SU-DHL-6 (cell line): ENCODE measurements around the gene PSMB1.
"Not testable (repeated sequence)": the region's sequence is repeated elsewhere in the genome, so short reads cannot be mapped to it uniquely, and the experiment has no call there.

Source experiments
- H2AFZ ChIP-seq: fragments of 200-600 bp; sonication (generic); 2 replicates; pipeline ENCODE4 v1.6.1; 2014; ENCODE audit warnings: low read depth, mild to moderate bottlenecking, moderate library complexity, mixed read lengths, antibody characterized with exemption, low read length; ENCODE audit not compliant: severe bottlenecking
- H3F3A ChIP-seq: fragments of 200-600 bp; shearing (Covaris generic); 2 replicates; pipeline ENCODE4 v1.6.0; 2016; ENCODE audit warnings: antibody characterized with exemption, mild to moderate bottlenecking; ENCODE audit not compliant: insufficient read depth
- H3K27ac ChIP-seq: fragments of 200-600 bp; sonication (generic); 2 replicates; pipeline ENCODE4 v1.5.1; 2016; ENCODE audit warnings: low read depth, mild to moderate bottlenecking, low read length, moderate library complexity, mixed read lengths
- H3K27me3 ChIP-seq: fragments of 200-600 bp; sonication (generic), shearing (Covaris generic); 2 replicates; pipeline ENCODE4 v1.6.0; 2014; ENCODE audit warnings: mild to moderate bottlenecking, low read length
- H3K36me3 ChIP-seq: fragments of 200-600 bp; sonication (generic); 2 replicates; pipeline ENCODE4 v1.6.1; 2014; ENCODE audit warnings: mild to moderate bottlenecking, low read length, mixed read lengths
- H3K4me2 ChIP-seq: fragments of 300-600, 200-600 bp; shearing (Covaris generic), sonication (generic); 2 replicates; pipeline ENCODE4 v1.6.0; 2014; ENCODE audit warnings: low read length, low read depth, mild to moderate bottlenecking; ENCODE audit not compliant: poor library complexity, severe bottlenecking
- H3K4me3 ChIP-seq: fragments of 200-600 bp; sonication (generic); 2 replicates; pipeline ENCODE4 v1.5.1; 2014; ENCODE audit warnings: antibody characterized with exemption, low read length, mild to moderate bottlenecking, mixed read lengths; ENCODE audit not compliant: insufficient read depth, poor library complexity, severe bottlenecking
- H3K79me2 ChIP-seq: fragments of 200-600 bp; sonication (generic); 2 replicates; pipeline ENCODE4 v1.6.1; 2014; ENCODE audit warnings: mild to moderate bottlenecking, low read length, moderate library complexity; ENCODE audit not compliant: insufficient read depth
- H3K9ac ChIP-seq: fragments of 200-600 bp; sonication (generic); 2 replicates; pipeline ENCODE4 v1.7.0; 2014; ENCODE audit warnings: mild to moderate bottlenecking, low read length
- H3K9me2 ChIP-seq: fragments of 200-600 bp; sonication (generic); replicated peaks from 2 replicates; pipeline ENCODE4 v1.6.1; 2014; ENCODE audit warnings: low read length; ENCODE audit not compliant: insufficient read depth
- H3K9me3 ChIP-seq: fragments of 200-600 bp; sonication (generic); 2 replicates; pipeline ENCODE4 v1.6.1; 2014; ENCODE audit warnings: low read length, mixed read lengths; ENCODE audit not compliant: insufficient read depth
- H4K20me1 ChIP-seq: fragments of 200-600 bp; sonication (generic); 2 replicates; pipeline ENCODE4 v1.6.1; 2014; ENCODE audit warnings: low read depth, mild to moderate bottlenecking, antibody characterized with exemption, low read length, moderate library complexity, mixed read lengths
- CTCF ChIP-seq: fragments of 200-600 bp; sonication (generic); IDR thresholded peaks from one replicate; pipeline ENCODE4 v1.5.1; 2017; ENCODE audit warnings: antibody characterized with exemption, mild to moderate bottlenecking, low read length, moderate library complexity; ENCODE audit not compliant: insufficient read depth, poor library complexity, severe bottlenecking
- EZH2phosphoT487 ChIP-seq: fragments of 200-600 bp; sonication (generic), shearing (Covaris generic); conservative IDR thresholded peaks from 2 replicates; pipeline ENCODE4 v1.6.1; 2018; ENCODE audit warnings: mild to moderate bottlenecking, antibody characterized with exemption, low read length, moderate library complexity, mixed read lengths

PSMB1 gene

GRCh38 chr6:170502268-170502667 lies 50.8 kb downstream of the PSMB1 start:
- not testable (repeated sequence) for H4K20me1 ChIP-seq, H2AFZ ChIP-seq, H3K4me3 ChIP-seq, H3F3A ChIP-seq, H3K9ac ChIP-seq, H3K9me2 ChIP-seq, H3K9me3 ChIP-seq, H3K4me2 ChIP-seq, H3K79me2 ChIP-seq, H3K27me3 ChIP-seq, H3K36me3 ChIP-seq, H3K27ac ChIP-seq

GRCh38 chr6:170500955-170501590 lies 52.0 kb downstream of the PSMB1 start:
- Histone ChIP-seq H3K9me2 (no peaks in the 10 kb centered on the region), H3K27ac (no peak overlapping the region), H3K27me3 (no peaks in the 10 kb centered on the region), H3K36me3 (no peaks in the 10 kb centered on the region), H3F3A (no peaks in the 10 kb centered on the region), H3K4me2 (no peak overlapping the region), H4K20me1 (no peaks in the 10 kb centered on the region), H3K9ac (no peak overlapping the region), H2AFZ (no peak overlapping the region), H3K79me2 (no peaks in the 10 kb centered on the region), H3K9me3 (no peaks in the 10 kb centered on the region), H3K4me3 (no peak overlapping the region)
- no peak for TF ChIP-seq EZH2phosphoT487
- no peak for TF ChIP-seq CTCF

GRCh38 chr6:170497841-170498301 lies 55.2 kb downstream of the PSMB1 start:
- Histone ChIP-seq H3K9ac (no peak overlapping the region), H3K27me3 (no peaks in the 10 kb centered on the region), H3F3A (no peaks in the 10 kb centered on the region), H3K4me3 (no peak overlapping the region), H3K36me3 (no peaks in the 10 kb centered on the region), H3K9me2 (no peaks in the 10 kb centered on the region), H3K27ac (no peak overlapping the region), H3K79me2 (no peaks in the 10 kb centered on the region), H2AFZ (no peak overlapping the region), H3K4me2 (no peak overlapping the region), H3K9me3 (no peaks in the 10 kb centered on the region), H4K20me1 (no peaks in the 10 kb centered on the region)
- TF ChIP-seq EZH2phosphoT487 (no peak), CTCF (no peak)

- Histone ChIP-seq H3K4me2 (no peak overlapping the region), H3K27ac (no peak overlapping the region), H3K4me3 (no peak overlapping the region), H3K9me2 (no peaks in the 10 kb centered on the region), H3K9me3 (no peaks in the 10 kb centered on the region), H2AFZ (no peak overlapping the region), H3F3A (no peaks in the 10 kb centered on the region), H3K79me2 (no peaks in the 10 kb centered on the region), H3K36me3 (no peaks in the 10 kb centered on the region), H3K9ac (no peak overlapping the region), H3K27me3 (no peaks in the 10 kb centered on the region), H4K20me1 (no peaks in the 10 kb centered on the region)
- TF ChIP-seq EZH2phosphoT487 (no peak), CTCF (no peak)
These were observed 59.8 kb downstream of the PSMB1 start for GRCh38 chr6:170493354-170493753.
